Epithelial cell of esophagus (primary cell): ENCODE measurements around the gene TBC1D8B.
"Not testable (repeated sequence)": the region's sequence is repeated elsewhere in the genome, so short reads cannot be mapped to it uniquely, and the experiment has no call there.

Source experiments
- DNase-seq: peaks from one replicate; pipeline ENCODE4 v3.0.0; 2010; ENCODE audit warnings: low read depth
- H3K4me3 ChIP-seq: 2 replicates; pipeline ENCODE4 v1.5.1; 2011; ENCODE audit warnings: mild to moderate bottlenecking, low read length, control low read depth
- CTCF ChIP-seq: IDR thresholded peaks from 2 replicates; pipeline ENCODE4 v1.5.1; 2011; ENCODE audit warnings: low read depth, mild to moderate bottlenecking, low read length, control low read depth, inconsistent platforms; ENCODE audit not compliant: insufficient read depth; ENCODE audit errors: missing control alignments

Gene TBC1D8B

DNA sequence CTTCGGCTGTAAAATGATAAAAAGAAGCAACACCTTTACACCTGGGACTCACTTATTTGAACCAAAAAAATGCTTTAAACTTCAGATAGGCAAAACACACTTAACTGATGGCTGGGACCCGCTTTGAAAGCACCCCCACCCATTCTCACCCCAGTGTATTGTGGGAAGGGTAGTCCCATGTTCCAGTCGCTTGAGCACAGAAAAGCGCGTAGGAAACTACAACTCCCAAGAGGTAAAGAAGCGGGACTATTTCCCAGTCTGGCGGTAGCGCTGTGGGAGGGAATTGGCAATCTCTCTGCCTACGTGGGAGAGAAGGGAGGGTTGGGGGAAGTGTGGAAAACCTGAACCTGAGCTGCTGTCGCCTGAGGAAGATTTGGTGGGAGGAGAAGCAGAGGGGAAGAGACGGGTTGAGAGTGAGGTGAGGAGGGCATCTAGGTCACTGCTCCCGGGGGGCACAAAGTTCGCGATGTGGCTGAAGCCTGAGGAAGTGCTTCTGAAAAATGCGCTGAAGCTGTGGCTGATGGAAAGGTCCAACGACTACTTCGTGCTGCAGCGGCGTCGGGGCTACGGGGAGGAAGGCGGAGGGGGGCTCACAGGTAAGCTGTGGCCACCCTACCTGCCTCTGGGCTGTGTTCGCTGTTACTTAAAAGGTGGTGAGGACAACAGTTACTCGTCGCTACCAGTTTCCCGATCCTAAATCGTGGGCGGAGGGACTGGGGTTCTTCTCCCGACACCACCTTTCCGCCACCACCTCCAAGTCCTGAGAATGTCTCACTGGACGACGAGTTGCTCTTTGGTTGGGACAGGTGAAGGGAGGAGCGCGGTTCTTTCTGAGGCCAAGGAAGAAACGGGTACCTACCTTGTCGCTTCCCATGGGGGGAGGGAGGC is at the start of gene TBC1D8B:
TBC1D8B (plus strand) TSS at position 286 of the 888 bp plus-strand sequence; CDS start at position 467, 181 bp downstream.
- peak; percentile 90 for DNase-seq

GRCh38 chrX:106769288-106769687 is 33.2 kb upstream of the TBC1D8B start:
- not testable (repeated sequence) for DNase-seq, H3K4me3 ChIP-seq

More for the DNA sequence above, at the start of gene TBC1D8B:
- no peak for TF ChIP-seq CTCF
- H3K4me3 ChIP-seq: peak within 1 kb of the TSS; percentile 74

DNA sequence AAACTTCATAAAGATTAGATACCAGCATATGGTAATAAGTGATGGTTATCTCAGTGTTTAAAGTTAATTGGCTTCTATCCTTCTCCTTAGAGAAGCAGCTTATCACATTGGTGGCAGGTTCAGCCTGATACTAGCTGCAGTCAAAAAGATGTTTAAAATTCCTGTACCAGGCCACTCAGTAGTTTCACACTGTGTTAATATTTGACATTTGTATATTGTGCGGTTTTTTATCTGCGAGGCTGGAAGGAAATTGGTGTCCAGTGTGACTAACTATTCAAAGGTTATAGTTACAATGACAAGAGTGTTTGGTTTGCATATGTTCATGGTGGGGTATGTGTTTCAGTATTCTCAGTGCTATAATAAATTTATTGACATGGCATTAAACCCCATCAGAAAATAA is 27.5 kb upstream of the TBC1D8B start:
- DNase-seq: no peak
- TF ChIP-seq CTCF: no peak
- H3K4me3 ChIP-seq: no peak overlapping the region

DNA sequence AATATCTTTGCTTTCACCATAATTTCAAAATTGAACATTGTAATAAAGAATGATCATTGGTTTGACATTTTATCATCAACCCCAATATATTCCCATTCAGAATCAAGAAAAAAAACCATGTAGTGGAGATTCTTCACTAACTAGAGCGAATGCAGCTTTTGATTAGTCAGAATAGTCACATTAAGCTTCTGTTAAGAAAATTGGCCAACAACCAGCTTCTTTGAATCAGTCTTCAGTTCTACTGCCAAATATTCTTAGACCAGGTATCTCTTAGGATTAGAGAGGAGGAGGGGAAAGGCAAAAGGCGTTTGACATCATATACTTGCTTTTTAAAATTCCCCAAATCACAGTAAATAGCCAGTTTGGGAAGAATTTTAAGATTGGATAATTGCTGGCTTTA is 22.2 kb upstream of the TBC1D8B start:
- no peak for TF ChIP-seq CTCF
- DNase-seq: peak; percentile 16
- H3K4me3 ChIP-seq: no peak overlapping the region

GRCh38 chrX:106780664-106781377 is 21.7 kb upstream of the TBC1D8B start:
- no peak overlapping the region for H3K4me3 ChIP-seq
- TF ChIP-seq CTCF: no peak
- DNase-seq: peak; percentile 28

DNA sequence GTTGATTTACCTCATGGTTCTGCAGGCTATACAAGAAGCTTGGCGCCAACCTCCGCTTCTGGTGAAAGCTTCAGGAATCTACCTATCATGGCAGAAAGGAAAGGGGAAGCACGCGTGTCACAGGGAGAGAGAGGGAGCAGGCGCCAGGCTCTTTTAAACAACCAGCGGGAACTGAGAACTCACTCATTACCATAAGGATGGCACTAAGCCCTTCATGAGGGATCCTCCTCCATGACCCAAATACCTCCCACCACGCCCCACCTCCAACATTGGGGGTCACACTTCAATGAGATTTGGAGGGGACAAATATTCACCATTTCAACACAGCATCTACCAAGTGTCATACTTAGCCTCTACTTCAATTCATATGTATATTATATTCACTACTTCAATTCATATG is 18.8 kb upstream of the TBC1D8B start:
- DNase-seq: no peak
- H3K4me3 ChIP-seq: no peak overlapping the region
- TF ChIP-seq CTCF: no peak

GRCh38 chrX:106791495-106791894 is 11.0 kb upstream of the TBC1D8B start:
- DNase-seq: peak; percentile 22
- no peak overlapping the region for H3K4me3 ChIP-seq
- peak; percentile 18 for TF ChIP-seq CTCF
